Measurements from ENCODE around the gene CKAP5. TPM values are rescaled to one million over a fixed set of nuclear protein-coding genes. Genes with fewer than 3 reads are reported as not detected.

The CKAP5 gene
- total RNA-seq, 1 donor from 2014 or later: 101 TPM

GRCh38 chr11:46738887-46739286 is 107.2 kb downstream of the CKAP5 start:
- H3K9me3 Mint-ChIP-seq (ENCODE audit: unreplicated experiment): no peaks in the 10 kb centered on the region
- no peak for DNase-seq (ENCODE audit: extremely low spot score, unreplicated experiment)
- H3K36me3 Mint-ChIP-seq (ENCODE audit: unreplicated experiment): peaks cover 28% of the 10 kb centered on the region
- peaks cover 13% of the 10 kb centered on the region for H3K4me1 Mint-ChIP-seq (ENCODE audit: unreplicated experiment)
- no peak overlapping the region for H3K4me3 Mint-ChIP-seq (ENCODE audit: unreplicated experiment)
- no peak overlapping the region for H3K27ac Mint-ChIP-seq (ENCODE audit: unreplicated experiment)
- no peak for TF ChIP-seq CTCF (IDR thresholded peaks at IDR 0.05)
- H3K27me3 Mint-ChIP-seq (ENCODE audit: unreplicated experiment): no peaks in the 10 kb centered on the region

GRCh38 chr11:46737699-46738098 is 108.4 kb downstream of the CKAP5 start:
- Mint-ChIP-seq H3K36me3 (ENCODE audit: unreplicated experiment) (peaks cover 21% of the 10 kb centered on the region), H3K9me3 (ENCODE audit: unreplicated experiment) (no peaks in the 10 kb centered on the region), H3K4me1 (ENCODE audit: unreplicated experiment) (peaks cover 12% of the 10 kb centered on the region), H3K27ac (ENCODE audit: unreplicated experiment) (peak overlapping the region; percentile 80), H3K4me3 (ENCODE audit: unreplicated experiment) (no peak overlapping the region), H3K27me3 (ENCODE audit: unreplicated experiment) (no peaks in the 10 kb centered on the region)
- no peak for DNase-seq (ENCODE audit: extremely low spot score, unreplicated experiment)
- no peak for TF ChIP-seq CTCF (IDR thresholded peaks at IDR 0.05)

GRCh38 chr11:46736615-46737014 is 109.5 kb downstream of the CKAP5 start:
- H3K27ac Mint-ChIP-seq (ENCODE audit: unreplicated experiment): peak overlapping the region; percentile 80
- H3K4me3 Mint-ChIP-seq (ENCODE audit: unreplicated experiment): no peak overlapping the region
- no peaks in the 10 kb centered on the region for H3K27me3 Mint-ChIP-seq (ENCODE audit: unreplicated experiment)
- H3K36me3 Mint-ChIP-seq (ENCODE audit: unreplicated experiment): peaks cover 16% of the 10 kb centered on the region
- no peaks in the 10 kb centered on the region for H3K9me3 Mint-ChIP-seq (ENCODE audit: unreplicated experiment)
- DNase-seq (ENCODE audit: extremely low spot score, unreplicated experiment): no peak
- peaks cover 10% of the 10 kb centered on the region for H3K4me1 Mint-ChIP-seq (ENCODE audit: unreplicated experiment)
- no peak for TF ChIP-seq CTCF (IDR thresholded peaks at IDR 0.05)

GRCh38 chr11:46736146-46736545 is 109.9 kb downstream of the CKAP5 start:
- Mint-ChIP-seq H3K27me3 (ENCODE audit: unreplicated experiment) (no peaks in the 10 kb centered on the region), H3K36me3 (ENCODE audit: unreplicated experiment) (peaks cover 11% of the 10 kb centered on the region), H3K4me1 (ENCODE audit: unreplicated experiment) (peaks cover 10% of the 10 kb centered on the region), H3K27ac (ENCODE audit: unreplicated experiment) (peak overlapping the region; percentile 80), H3K9me3 (ENCODE audit: unreplicated experiment) (no peaks in the 10 kb centered on the region), H3K4me3 (ENCODE audit: unreplicated experiment) (no peak overlapping the region)
- DNase-seq (ENCODE audit: extremely low spot score, unreplicated experiment): no peak
- TF ChIP-seq CTCF (IDR thresholded peaks at IDR 0.05): no peak

GRCh38 chr11:46733234-46733633 is 112.8 kb downstream of the CKAP5 start:
- no peak for DNase-seq (ENCODE audit: extremely low spot score, unreplicated experiment)
- Mint-ChIP-seq H3K27ac (ENCODE audit: unreplicated experiment) (no peak overlapping the region), H3K27me3 (ENCODE audit: unreplicated experiment) (no peaks in the 10 kb centered on the region), H3K4me3 (ENCODE audit: unreplicated experiment) (no peak overlapping the region), H3K9me3 (ENCODE audit: unreplicated experiment) (no peaks in the 10 kb centered on the region), H3K4me1 (ENCODE audit: unreplicated experiment) (peaks cover 10% of the 10 kb centered on the region), H3K36me3 (ENCODE audit: unreplicated experiment) (no peaks in the 10 kb centered on the region)
- no peak for TF ChIP-seq CTCF (IDR thresholded peaks at IDR 0.05)
